Mucosa of descending colon (tissue), 3 donors: Measurements from ENCODE around the gene SDR42E2. TPM values are rescaled to one million over a fixed set of nuclear protein-coding genes. Genes with fewer than 3 reads are reported as not detected.
A peak's percentile ranks its signal among the peaks of the same experiment; 100 is the strongest.
"Not testable (repeated sequence)": the region's sequence is repeated elsewhere in the genome, so short reads cannot be mapped to it uniquely, and the experiment has no call there.

Source experiments
- ATAC-seq: fragments of 200-7000 bp; cut with Tn5 transposase; one replicate; pipeline ENCODE4 v1.9.1; 2020; ENCODE audit warnings: mild to moderate bottlenecking, moderate library complexity
- DNase-seq, 3 donors: peaks; one replicate each; pipeline ENCODE4 v3.0.0-alpha.2; 2020
- H3K36me3 ChIP-seq: fragments of 200-600 bp; one replicate; pipeline ENCODE4 v1.8.0; 2021; ENCODE audit warnings: low read depth, mild to moderate bottlenecking
- H3K4me1 ChIP-seq: fragments of 200-600 bp; one replicate; pipeline ENCODE4 v1.8.0; 2021; ENCODE audit warnings: low read depth, mild to moderate bottlenecking
- H3K4me3 ChIP-seq: fragments of 200-600 bp; one replicate; pipeline ENCODE4 v1.8.0; 2021; ENCODE audit warnings: mild to moderate bottlenecking
- H3K9me3 ChIP-seq: fragments of 200-600 bp; one replicate; pipeline ENCODE4 v1.8.0; 2021; ENCODE audit warnings: mild to moderate bottlenecking
- CTCF ChIP-seq: fragments of 200-600 bp; IDR thresholded peaks from one replicate; pipeline ENCODE4 v1.8.0; 2022; ENCODE audit warnings: antibody characterized with exemption, mild to moderate bottlenecking
- intact Hi-C, 2 donors: fragments of 100-400 bp; cut with DNase I in 1 of 2; cut with micrococcal nuclease in 1 of 2; formaldehyde crosslinking; loops; one replicate each; pipeline versions ENCODE4 v1.11.0 to v1.11.1; 2022; cut with DNase I, micrococcal nuclease
- total RNA-seq, 3 donors: library from RNA; stranded (reverse); fragmentation: NEBNext Ultra II Directional in 2 of 3; extraction: Animal tissue kit (Norgen Biotek cat#: 25700) in 2 of 3; gene quantifications; one replicate each; pipeline versions ENCODE4 v1.2.1 to v1.2.4, GENCODE V29; 2021 to 2023
- donor health status: DM: no; HTN: no; CAD: no; lungs with moderate emphysema.
- donor health status: DM: no; HTN: no; CAD: no.
- donor health status: DM: no; HTN: yes; CAD: no.

SDR42E2 gene
- total RNA-seq, 3 donors from 2014 or later, result not detected

- H3K9me3 ChIP-seq, result no peaks in the 10 kb centered on the region
- DNase-seq (no peak), ATAC-seq (no peak)
- TF ChIP-seq CTCF, result no peak
- intact Hi-C loops, result loop anchor here (5.0 kb wide), 1 partner anchor 102 kb away; the partner anchor contains the start of gene POLR3E (in 2 of the 2)
- H3K4me3 ChIP-seq, result no peak overlapping the region
- H3K4me1 ChIP-seq, result peaks cover 16% of the 10 kb centered on the region
- no peaks in the 10 kb centered on the region for H3K36me3 ChIP-seq
These were observed 32.6 kb downstream of the SDR42E2 start for GRCh38 chr16:22194707-22195444.

GRCh38 chr16:22195445-22195694 lies 33.1 kb downstream of the SDR42E2 start:
- Histone ChIP-seq H3K4me1 (peaks cover 15% of the 10 kb centered on the region), H3K4me3 (peak overlapping the region; percentile 18), H3K9me3 (no peaks in the 10 kb centered on the region), H3K36me3 (no peaks in the 10 kb centered on the region)
- intact Hi-C loops, result loop anchor here (5.0 kb wide), 1 partner anchor 102 kb away; the partner anchor contains the start of gene POLR3E (in 2 of the 2)
- ATAC-seq (no peak), DNase-seq (no peak)
- TF ChIP-seq CTCF, result no peak

GRCh38 chr16:22195695-22196558 lies 33.6 kb downstream of the SDR42E2 start:
- Histone ChIP-seq H3K4me3 (peak overlapping the region; percentile 18), H3K4me1 (peaks cover 11% of the 10 kb centered on the region), H3K36me3 (no peaks in the 10 kb centered on the region), H3K9me3 (no peaks in the 10 kb centered on the region)
- DNase-seq, result peak; percentile 90 to 96 (median 95)
- peak; percentile 76 for TF ChIP-seq CTCF
- peak; percentile 37 for ATAC-seq
- intact Hi-C loops, result loop anchor here (5.0 kb wide), 1 partner anchor 101 kb away; the partner anchor contains the start of gene POLR3E (in 2 of the 2)

GRCh38 chr16:22196559-22197168 lies 34.4 kb downstream of the SDR42E2 start:
- not testable (repeated sequence) for H3K4me3 ChIP-seq, H3K36me3 ChIP-seq, ATAC-seq, H3K9me3 ChIP-seq, DNase-seq
- intact Hi-C loops, result loop anchor here (5.0 kb wide), 1 partner anchor 101 kb away; the partner anchor contains the start of gene POLR3E (in 2 of the 2)
- H3K4me1 ChIP-seq, result peaks cover 14% of the 10 kb centered on the region

GRCh38 chr16:22198547-22199293 lies 36.4 kb downstream of the SDR42E2 start:
- intact Hi-C loops, result loop anchor here (5.0 kb wide), 1 partner anchor 99 kb away; the partner anchor contains the start of gene POLR3E (in 2 of the 2)
- no peak for ATAC-seq
- DNase-seq, result no peak
- H3K4me3 ChIP-seq, result no peak overlapping the region
- H3K9me3 ChIP-seq, result no peaks in the 10 kb centered on the region
- H3K36me3 ChIP-seq, result no peaks in the 10 kb centered on the region
- no peak for TF ChIP-seq CTCF
- H3K4me1 ChIP-seq, result peaks cover 12% of the 10 kb centered on the region
